H1 (cell line): Measurements from ENCODE around the gene UNK. TPM values are rescaled to one million over a fixed set of nuclear protein-coding genes. Genes with fewer than 3 reads are reported as not detected.

Experiments used
- CTCF ChIA-PET: fragments of 300-600 bp; sonication (Branson Sonifier 250); formaldehyde crosslinking; loops from one replicate; lab custom pipeline; 2021; ENCODE audit not compliant: partially characterized antibody; lab: Charles Lee
- POLR2A ChIA-PET: fragments of 300-600 bp; sonication (Branson Sonifier 250); formaldehyde crosslinking; loops from one replicate; lab custom pipeline; 2021; ENCODE audit warnings: inconsistent platforms; ENCODE audit not compliant: partially characterized antibody; lab: Charles Lee
- DNase-seq, 2 experiments: peaks; one replicate each; pipeline versions ENCODE4 v3.0.0 to v3.0.0-alpha.2; 2010 to 2022; ENCODE audit warnings: low spot score in 2 of 2, low read depth in 1 of 2, mixed read lengths in 1 of 2
- FAIRE-seq: peaks from 2 replicates; lab custom pipeline; 2011; peaks lifted over from hg19 to GRCh38; lab: Jason Lieb, UNC
- H2AFZ ChIP-seq: 2 replicates; pipeline ENCODE4 v1.8.1; 2012; ENCODE audit warnings: low read length, inconsistent platforms
- H2AK5ac ChIP-seq: 2 replicates; pipeline ENCODE4 v1.6.1; 2013; ENCODE audit warnings: low read depth, low read length
- H2BK120ac ChIP-seq: replicated peaks from 2 replicates; pipeline ENCODE3; 2013; ENCODE audit warnings: low read depth, low read length, inconsistent platforms
- H2BK12ac ChIP-seq: 2 replicates; pipeline ENCODE4 v1.6.1; 2013; ENCODE audit warnings: low read depth, low read length
- H2BK15ac ChIP-seq: 2 replicates; pipeline ENCODE4 v1.6.1; 2013; ENCODE audit warnings: low read length
- H2BK20ac ChIP-seq: 2 replicates; pipeline ENCODE4 v1.6.1; 2013; ENCODE audit warnings: low read length
- H2BK5ac ChIP-seq: 2 replicates; pipeline ENCODE4 v1.6.1; 2013; ENCODE audit warnings: low read depth, low read length
- H3K14ac ChIP-seq: 2 replicates; pipeline ENCODE4 v1.6.1; 2013; ENCODE audit warnings: inconsistent platforms; ENCODE audit not compliant: insufficient read length
- H3K18ac ChIP-seq: 2 replicates; pipeline ENCODE4 v1.6.1; 2013; ENCODE audit warnings: low read length; ENCODE audit errors: extremely low read depth
- H3K23ac ChIP-seq: 2 replicates; pipeline ENCODE4 v1.6.1; 2013; ENCODE audit warnings: inconsistent platforms; ENCODE audit not compliant: insufficient read length
- H3K23me2 ChIP-seq: 2 replicates; pipeline ENCODE4 v1.6.1; 2013; ENCODE audit warnings: low read depth, low read length
- H3K27ac ChIP-seq: 2 replicates; pipeline ENCODE4 v1.6.1; 2011; ENCODE audit warnings: low read depth, low read length, inconsistent platforms
- H3K27me3 ChIP-seq, 4 experiments: replicated peaks in 1 of 4; 1 replicate in 1 of 4; 2 replicates in 3 of 4; pipeline versions ENCODE4 v1.6.1 to v1.8.1; 2011 to 2013; ENCODE audit warnings: low read length in 3 of 4, mild to moderate bottlenecking in 3 of 4, inconsistent platforms in 2 of 4, mixed read lengths in 2 of 4, moderate library complexity in 1 of 4; ENCODE audit not compliant: control insufficient read depth in 3 of 4, insufficient read depth in 3 of 4; ENCODE audit errors: extremely low read depth in 1 of 4
- H3K36me3 ChIP-seq, 4 experiments: 2 replicates each; pipeline versions ENCODE4 v1.6.1 to v1.8.1; 2011 to 2013; ENCODE audit warnings: mild to moderate bottlenecking in 4 of 4, low read length in 3 of 4, moderate library complexity in 2 of 4, control low read depth in 1 of 4, inconsistent platforms in 1 of 4; ENCODE audit not compliant: insufficient read depth in 4 of 4, control insufficient read depth in 2 of 4
- H3K4ac ChIP-seq: replicated peaks from 2 replicates; pipeline ENCODE3; 2013; ENCODE audit warnings: low read length, low read depth, mixed read lengths, inconsistent platforms; ENCODE audit not compliant: insufficient read length
- H3K4me1 ChIP-seq, 4 experiments: replicated peaks in 1 of 4; 1 replicate in 1 of 4; 2 replicates in 3 of 4; pipeline versions ENCODE4 v1.6.1 to v1.8.1; 2011 to 2013; ENCODE audit warnings: low read length in 3 of 4, inconsistent platforms in 2 of 4, mixed read lengths in 1 of 4; ENCODE audit not compliant: insufficient read depth in 4 of 4, control insufficient read depth in 3 of 4
- H3K4me2 ChIP-seq, 2 experiments: 2 replicates each; pipeline versions ENCODE4 v1.6.1 to v1.8.1; 2011 to 2013; ENCODE audit warnings: low read depth in 2 of 2, low read length in 2 of 2, control low read depth in 1 of 2, inconsistent platforms in 1 of 2, mild to moderate bottlenecking in 1 of 2; ENCODE audit not compliant: insufficient read depth in 1 of 2
- H3K4me3 ChIP-seq, 4 experiments: fragments of 200-600, 300-600 bp in 1 of 4; sonication (generic), shearing (Covaris generic), sonication (Bioruptor Twin) in 1 of 4; 2 replicates each; pipeline versions ENCODE4 v1.5.1 to v1.8.1; 2011 to 2016; ENCODE audit warnings: low read length in 4 of 4, low read depth in 3 of 4, control low read depth in 2 of 4, inconsistent platforms in 2 of 4, mild to moderate bottlenecking in 2 of 4, mixed read lengths in 1 of 4, moderate library complexity in 1 of 4; ENCODE audit not compliant: insufficient read depth in 2 of 4; ENCODE audit errors: extremely low read depth in 1 of 4
- H3K56ac ChIP-seq: replicated peaks from 2 replicates; pipeline ENCODE3; 2013; ENCODE audit warnings: low read depth, mild to moderate bottlenecking, mixed read lengths, low read length, inconsistent platforms; ENCODE audit not compliant: insufficient read length
- H3K79me1 ChIP-seq: 2 replicates; pipeline ENCODE4 v1.6.1; 2013; ENCODE audit warnings: low read depth, low read length, control low read depth
- H3K79me2 ChIP-seq, 2 experiments: 2 replicates each; pipeline versions ENCODE4 v1.6.1 to v1.8.1; 2012 to 2013; ENCODE audit warnings: low read length in 2 of 2, mild to moderate bottlenecking in 2 of 2, inconsistent platforms in 1 of 2; ENCODE audit not compliant: insufficient read depth in 2 of 2, control insufficient read depth in 1 of 2
- H3K9ac ChIP-seq, 4 experiments: replicated peaks in 1 of 4; 1 replicate in 1 of 4; 2 replicates in 3 of 4; pipeline versions ENCODE4 v1.6.1 to v1.8.1; 2011 to 2013; ENCODE audit warnings: low read depth in 3 of 4, low read length in 3 of 4, control low read depth in 2 of 4, mild to moderate bottlenecking in 2 of 4, moderate library complexity in 2 of 4, inconsistent platforms in 1 of 4; ENCODE audit errors: extremely low read depth in 1 of 4
- H3K9me3 ChIP-seq, 2 experiments: 2 replicates each; pipeline versions ENCODE4 v1.6.1 to v1.8.1; 2012 to 2013; ENCODE audit warnings: mild to moderate bottlenecking in 2 of 2, moderate library complexity in 2 of 2, control low read depth in 1 of 2, inconsistent platforms in 1 of 2, low read depth in 1 of 2, low read length in 1 of 2, mixed read lengths in 1 of 2; ENCODE audit not compliant: insufficient read depth in 2 of 2
- H4K20me1 ChIP-seq, 2 experiments: replicated peaks in 1 of 2; 2 replicates each; pipeline versions ENCODE3 to v1.8.1; 2011 to 2013; ENCODE audit warnings: inconsistent platforms in 2 of 2, low read length in 2 of 2, mild to moderate bottlenecking in 1 of 2; ENCODE audit not compliant: insufficient read depth in 2 of 2, control insufficient read depth in 1 of 2
- H4K5ac ChIP-seq: 2 replicates; pipeline ENCODE4 v1.6.1; 2013; ENCODE audit warnings: low read length, low read depth, mixed read lengths, inconsistent platforms; ENCODE audit not compliant: insufficient read length
- H4K8ac ChIP-seq: 2 replicates; pipeline ENCODE4 v1.8.0; 2013; ENCODE audit warnings: mild to moderate bottlenecking, moderate library complexity, low read length, inconsistent platforms; ENCODE audit not compliant: insufficient read depth; ENCODE audit errors: extremely low read depth
- H4K91ac ChIP-seq: replicated peaks from 2 replicates; pipeline ENCODE3; 2013; ENCODE audit warnings: low read length, mixed read lengths, inconsistent platforms; ENCODE audit not compliant: insufficient read length
- KDM5A ChIP-seq: fragments of 200-600 bp; IDR thresholded peaks from 2 replicates; pipeline ENCODE4 v1.7.1; 2012; ENCODE audit warnings: mild to moderate bottlenecking, low read length, inconsistent platforms, mixed read lengths
- RNF2 ChIP-seq: fragments of 200-900, 300-1000 bp; sonication (generic); IDR thresholded peaks from 2 replicates; pipeline ENCODE4 v1.7.1; 2016; ENCODE audit warnings: borderline replicate concordance, low read depth, mild to moderate bottlenecking, antibody characterized with exemption, low read length; ENCODE audit not compliant: poor library complexity, severe bottlenecking; ENCODE audit errors: missing control alignments
- TEAD4 ChIP-seq: IDR thresholded peaks from 2 replicates; pipeline ENCODE4 v1.6.1; 2012; ENCODE audit warnings: low read depth, low read length, inconsistent platforms, mixed read lengths
- WGBS, 2 experiments: shearing (Covaris generic) in 1 of 2; methylation state at CpG; one replicate each; pipeline versions ENCODE4 v1.1.6 to v1.1.7; 2013 to 2015; ENCODE audit warnings: low lambda C conversion rate in 2 of 2, mixed read lengths in 2 of 2, inconsistent platforms in 1 of 2, low coverage in 1 of 2, missing lambda C conversion rate in 1 of 2; ENCODE audit not compliant: insufficient replicate concordance in 2 of 2, insufficient coverage in 1 of 2, insufficient read length in 1 of 2; ENCODE audit errors: extremely low coverage in 1 of 2, missing lambda C conversion rate in 1 of 2; 5-methylcytosine and 5-hydroxymethylcytosine counted together
- long read RNA-seq, 2 experiments: library from RNA in 1 of 2; library from capped mRNA in 1 of 2; stranded (forward); transcript quantifications; one replicate each; pipeline ENCODE4 v2.0.0, GENCODE V29; 2021; ENCODE audit warnings: inconsistent platforms in 1 of 2
- polyA minus RNA-seq, 3 experiments: library from RNA; depleted of rRNA, polyadenylated mRNA; stranded (reverse); fragments of >200 nt; gene quantifications; 1 replicate in 2 of 3; 2 replicates in 1 of 3; pipeline ENCODE4 v1.2.3, GENCODE V29; 2011
- polyA plus RNA-seq, 7 experiments: library from polyadenylated mRNA; depleted of rRNA in 3 of 7; stranded (reverse) in 5 of 7; unstranded in 2 of 7; fragments of >200 nt in 5 of 7; fragments of 200-250 nt in 2 of 7; gene quantifications; 1 replicate in 5 of 7; 2 replicates in 1 of 7; 4 replicates in 1 of 7; pipeline versions ENCODE4 v1.2.1 to v1.2.3, GENCODE V29; 2011 to 2013; ENCODE audit warnings: missing spikeins in 2 of 7, mixed read lengths in 2 of 7
- total RNA-seq: library from RNA; stranded (reverse); fragmentation: NEBNext Ultra II Directional; extraction: Animal tissue kit (Norgen Biotek cat#: 25700); gene quantifications from 2 replicates; pipeline ENCODE4 v1.2.1, GENCODE V29; 2021

Gene UNK
- total RNA-seq (33.0 and 33.3 TPM in 2 replicates), polyA plus RNA-seq (2011; rRNA removed) (24.2 and 28.9 TPM in 2 replicates), polyA minus RNA-seq (2011; rRNA and poly(A)+ RNA removed) (52.1 and 62.7 TPM in 2 replicates)
- polyA plus RNA-seq (2011; cell fraction: cytosol; rRNA removed): 25.1 TPM
- polyA plus RNA-seq (2011; cell fraction: nucleus; rRNA removed): 45.5 TPM
- polyA plus RNA-seq (2012, experiment 1 of 2): 22.6 to 27.0 TPM (median 24.8 TPM) in 4 replicates
- 14.6 TPM for polyA plus RNA-seq (2012, experiment 2 of 2)
- polyA plus RNA-seq (2013, experiment 1 of 2): 19.3 TPM
- 19.1 TPM for polyA plus RNA-seq (2013, experiment 2 of 2)
- polyA minus RNA-seq (2011; cell fraction: cytosol; rRNA and poly(A)+ RNA removed): 38.1 TPM
- 75.4 TPM for polyA minus RNA-seq (2011; cell fraction: nucleus; rRNA and poly(A)+ RNA removed)
- long read RNA-seq, experiment 1, transcript UNK-202 (4 exons, 1,312 nt): major isoform, 19 of 40 reads
- long read RNA-seq, experiment 1, partial matches to known transcripts: 12 of 40 reads
- long read RNA-seq, experiment 1, other reads (novel, unspliced or antisense): 9 of 40 reads
- long read RNA-seq, experiment 2, transcript UNK-202 (4 exons, 1,312 nt): major isoform, 14 of 22 reads
- long read RNA-seq, experiment 2, partial matches to known transcripts: 1 of 22 reads
- long read RNA-seq, experiment 2, other reads (novel, unspliced or antisense): 5 of 22 reads

DNA sequence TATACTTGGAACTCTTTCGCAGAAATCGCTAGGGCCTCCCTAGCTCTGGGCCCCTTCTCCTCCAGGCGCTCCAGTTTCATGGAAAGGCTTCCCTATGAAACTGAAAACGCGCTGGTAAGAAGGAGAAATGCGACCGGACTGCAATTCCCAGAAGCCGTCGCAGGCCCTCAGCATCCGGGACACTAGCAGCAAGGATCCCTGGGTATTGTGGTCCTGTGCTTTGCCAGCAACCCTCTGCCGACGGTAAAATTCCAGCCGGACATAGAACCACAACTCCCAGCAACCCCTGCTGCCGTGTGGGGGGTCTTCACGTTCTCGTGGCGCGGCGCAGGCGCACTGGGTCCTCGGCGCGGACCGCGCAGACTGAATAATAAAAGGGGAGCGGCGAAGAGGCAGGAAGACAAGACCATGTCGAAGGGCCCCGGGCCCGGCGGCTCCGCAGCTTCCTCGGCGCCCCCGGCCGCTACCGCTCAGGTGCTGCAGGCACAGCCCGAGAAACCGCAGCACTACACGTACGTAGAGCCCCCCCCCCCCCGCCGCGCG is at the start of gene UNK:
UNK (plus strand) TSS at position 334 of the 543 bp plus-strand sequence; CDS start at position 409, 75 bp downstream.
- POLR2A ChIA-PET: interaction anchor here (0.6 to 7.5 kb wide), 28 partner anchors 10 to 523 kb away, joined by 3 to 98 read pairs (median 4); partner anchors contain the start of genes GALK1, GGA3, MRPS7 and TRIM65
- Histone ChIP-seq H3K27me3 (no peaks in the 10 kb centered on the region), H2BK5ac (peak within 1 kb of the TSS; percentile 98), H2BK12ac (peak within 1 kb of the TSS; percentile 93), H3K79me2 (peaks cover 18 to 46% of the 10 kb centered on the region in 2 experiments), H3K23ac (no peak within 1 kb of the TSS), H2BK120ac (peak within 1 kb of the TSS; percentile 86), H2BK15ac (peak within 1 kb of the TSS; percentile 93), H3K4me1 (peaks cover 0 to 20% (median 7%) of the 10 kb centered on the region in 4 experiments; a peak in 6 of 7 replicates), H3K56ac (peak within 1 kb of the TSS; percentile 75), H4K20me1 (peaks cover 0 to 3% of the 10 kb centered on the region in 2 experiments), H2AK5ac (peak within 1 kb of the TSS; percentile 91), H3K9me3 (no peaks in the 10 kb centered on the region), H3K23me2 (peaks cover 6% of the 10 kb centered on the region; the same call in 1 of the 2 replicates), H3K9ac (peak within 1 kb of the TSS; percentile 98 to 100 (median 100)), H2AFZ (no peak within 1 kb of the TSS), H4K91ac (peak within 1 kb of the TSS; percentile 94), H3K79me1 (peaks cover 3% of the 10 kb centered on the region; the same call in 1 of the 2 replicates), H4K8ac (peak within 1 kb of the TSS; percentile 99), H3K4ac (peak within 1 kb of the TSS; percentile 82), H3K4me3 (peak within 1 kb of the TSS; percentile 73 to 97 (median 92)), H3K14ac (peak within 1 kb of the TSS; percentile 35), H4K5ac (peak within 1 kb of the TSS; percentile 89), H3K18ac (peak within 1 kb of the TSS; percentile 86), H3K27ac (peak within 1 kb of the TSS; percentile 100), H2BK20ac (no peak within 1 kb of the TSS; the same call in 1 of the 2 replicates), H3K4me2 (peak within 1 kb of the TSS; percentile 87 to 99), H3K36me3 (no peaks in the 10 kb centered on the region)
- 4% methylated on average over 37 of the region's 45 CpGs; no CpG with 5 or more reads in 1 of the 2 experiments for WGBS, 2 experiments
- peak; percentile 97 to 99 for DNase-seq
- peak; percentile 78 for FAIRE-seq
- CTCF ChIA-PET: interaction anchor here (1.2 to 21.4 kb wide), 7 partner anchors 11 to 77 kb away, joined by 5 to 359 read pairs (median 7); partner anchors contain the start of genes GALK1, UNC13D and WBP2
- no peak for TF ChIP-seq RNF2
- TF ChIP-seq KDM5A: no peak
- peak; percentile 93 for TF ChIP-seq TEAD4
